DMS 273 treated with DMSO at 0.1 percent for 48 hours (cell line): Measurements from ENCODE around the gene EMSY.
"Not testable (repeated sequence)": the region's sequence is repeated elsewhere in the genome, so short reads cannot be mapped to it uniquely, and the experiment has no call there.

Experiments
- DNase-seq: peaks from one replicate; lab custom pipeline; 2025; lab: John Stamatoyannopoulos, UW

EMSY gene

GRCh38 chr11:76574406-76574805 is 129.6 kb downstream of the EMSY start:
- DNase-seq, result no peak

- no peak for DNase-seq
Measured at GRCh38 chr11:76574879-76575278, 130.1 kb downstream of the EMSY start.

- no peak for DNase-seq
Measured at GRCh38 chr11:76577226-76577920, 132.6 kb downstream of the EMSY start.

- no peak for DNase-seq
Measured at GRCh38 chr11:76577921-76578653, 133.3 kb downstream of the EMSY start.

GRCh38 chr11:76578654-76579055 is 133.8 kb downstream of the EMSY start:
- DNase-seq, result no peak

- DNase-seq, result no peak
Measured at GRCh38 chr11:76579056-76579751, 134.4 kb downstream of the EMSY start.

GRCh38 chr11:76579752-76580151 is 134.9 kb downstream of the EMSY start:
- DNase-seq, result no peak

- not testable (repeated sequence) for DNase-seq
Measured at GRCh38 chr11:76582471-76582870, 137.7 kb downstream of the EMSY start.

GRCh38 chr11:76587820-76588454 is 143.1 kb downstream of the EMSY start:
- no peak for DNase-seq

GRCh38 chr11:76588455-76589325 is 143.9 kb downstream of the EMSY start:
- no peak for DNase-seq

- no peak for DNase-seq
Measured at GRCh38 chr11:76589477-76589876, 144.7 kb downstream of the EMSY start.

GRCh38 chr11:76589964-76590950 is 145.4 kb downstream of the EMSY start:
- no peak for DNase-seq

- DNase-seq, result no peak
Measured at GRCh38 chr11:76591416-76591815, 146.6 kb downstream of the EMSY start.

GRCh38 chr11:76592025-76592914 is 147.5 kb downstream of the EMSY start:
- no peak for DNase-seq

- no peak for DNase-seq
Measured at GRCh38 chr11:76592961-76593360, 148.1 kb downstream of the EMSY start.

- DNase-seq, result not testable (repeated sequence)
Measured at GRCh38 chr11:76595091-76595490, 150.3 kb downstream of the EMSY start.

GRCh38 chr11:76596652-76597051 is 151.8 kb downstream of the EMSY start:
- DNase-seq, result no peak

GRCh38 chr11:76597533-76598425 is 153.0 kb downstream of the EMSY start:
- DNase-seq, result no peak
